ENCODE data around the gene ZSCAN4. TPM values are rescaled to one million over a fixed set of nuclear protein-coding genes. Genes with fewer than 3 reads are reported as not detected.

The ZSCAN4 gene
- total and polyA plus RNA-seq, 10 donors, result 0.29 to 0.58 (median 0.47) TPM; not detected in 7

- Histone ChIP-seq H3K4me1 (peaks cover under 1 to 10% (median 4%) of the 10 kb centered on the region in 6 donors), H3K9me3 (peaks cover 32 to 100% (median 100%) of the 10 kb centered on the region in 8 donors), H3K4me3 (no peak overlapping the region), H3K36me3 (peaks cover 12 to 78% (median 55%) of the 10 kb centered on the region in 6 donors), H3K27ac (no peak overlapping the region), H3K27me3 (replicated peaks in 1 of 7) (no peaks in the 10 kb centered on the region)
- TF ChIP-seq POLR2AphosphoS5 (IDR thresholded peaks at IDR 0.05) (no peak), CTCF (IDR thresholded peaks at IDR 0.05 in 8 of 11, conservative IDR thresholded peaks at IDR 0.05 in 3 of 11) (no peak), POLR2A (IDR thresholded peaks at IDR 0.05) (no peak)
- 95 to 97% (median 96%) methylated on average over 6 of the region's 6 CpGs for WGBS, 5 donors
- intact Hi-C loops (cut with DNase I; ENCODE audit: low total_unique reads), result no loop called here
- DNase-seq, result no peak
Observed at GRCh38 chr19:57688011-57688763, 19.5 kb downstream of the ZSCAN4 start.

DNA sequence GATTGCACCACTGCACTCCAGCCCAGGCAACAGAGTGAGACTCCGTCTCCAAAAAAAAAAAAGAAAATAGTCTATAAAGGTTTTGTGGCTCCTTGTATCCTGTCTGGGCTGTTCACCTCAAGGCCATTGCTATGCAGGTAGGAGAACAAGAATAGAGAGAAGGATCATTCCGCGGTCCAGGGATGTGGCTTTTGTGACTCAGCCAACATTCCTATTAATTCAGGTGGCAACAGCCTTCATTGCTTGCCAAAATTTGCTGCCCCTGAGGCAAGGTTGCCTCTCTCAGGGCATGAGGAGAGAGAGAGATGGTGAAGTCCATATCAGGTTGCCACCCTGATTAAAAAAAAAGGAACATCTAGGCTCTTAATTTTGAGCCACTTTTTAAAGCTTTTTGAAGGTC lies 21.0 kb downstream of the ZSCAN4 start:
- Histone ChIP-seq H3K4me3 (no peak overlapping the region), H3K36me3 (peaks cover 12 to 62% (median 43%) of the 10 kb centered on the region in 6 donors), H3K9me3 (peaks cover 32 to 100% (median 100%) of the 10 kb centered on the region in 8 donors), H3K27me3 (replicated peaks in 1 of 7) (no peaks in the 10 kb centered on the region), H3K27ac (no peak overlapping the region), H3K4me1 (no peaks in the 10 kb centered on the region)
- intact Hi-C loops (cut with DNase I; ENCODE audit: low total_unique reads), result no loop called here
- no peak for DNase-seq
- TF ChIP-seq POLR2AphosphoS5 (IDR thresholded peaks at IDR 0.05) (no peak), POLR2A (IDR thresholded peaks at IDR 0.05) (no peak), CTCF (IDR thresholded peaks at IDR 0.05 in 8 of 11, conservative IDR thresholded peaks at IDR 0.05 in 3 of 11) (no peak)
- 91 to 100% (median 96%) methylated on average over 3 of the region's 3 CpGs for WGBS, 5 donors

- DNase-seq, result no peak
- Histone ChIP-seq H3K36me3 (peaks cover 7 to 96% (median 63%) of the 10 kb centered on the region in 6 donors), H3K4me1 (peaks cover 0 to 29% (median 10%) of the 10 kb centered on the region in 6 donors), H3K9me3 (peaks cover 4 to 100% (median 97%) of the 10 kb centered on the region in 8 donors), H3K27me3 (replicated peaks in 1 of 7) (no peaks in the 10 kb centered on the region), H3K4me3 (no peak overlapping the region), H3K27ac (no peak overlapping the region)
- TF ChIP-seq POLR2AphosphoS5 (IDR thresholded peaks at IDR 0.05) (no peak), CTCF (IDR thresholded peaks at IDR 0.05 in 8 of 11, conservative IDR thresholded peaks at IDR 0.05 in 3 of 11) (no peak), POLR2A (IDR thresholded peaks at IDR 0.05) (no peak)
- WGBS, 5 donors, result 94 to 98% (median 95%) methylated on average over 6 of the region's 6 CpGs
- intact Hi-C loops (cut with DNase I; ENCODE audit: low total_unique reads), result no loop called here
Observed at GRCh38 chr19:57701625-57702024, 32.9 kb downstream of the ZSCAN4 start.

GRCh38 chr19:57706346-57706745 lies 37.6 kb downstream of the ZSCAN4 start:
- H3K4me3 ChIP-seq, result peak overlapping the region in 1 of 8 donors; percentile 5
- no peak overlapping the region for H3K27ac ChIP-seq
- no peak for DNase-seq
- H3K36me3 ChIP-seq, result peaks cover 7 to 58% (median 35%) of the 10 kb centered on the region in 6 donors
- peaks cover 0 to 9% (median 0%) of the 10 kb centered on the region in 7 donors for H3K27me3 ChIP-seq (replicated peaks in 1 of 7)
- intact Hi-C loops (cut with DNase I; ENCODE audit: low total_unique reads), result no loop called here
- H3K4me1 ChIP-seq, result peaks cover 0 to 46% (median 26%) of the 10 kb centered on the region in 6 donors
- no peak for TF ChIP-seq CTCF (IDR thresholded peaks at IDR 0.05 in 8 of 11, conservative IDR thresholded peaks at IDR 0.05 in 3 of 11)
- TF ChIP-seq POLR2A (IDR thresholded peaks at IDR 0.05), result no peak
- no peak for TF ChIP-seq POLR2AphosphoS5 (IDR thresholded peaks at IDR 0.05)
- 94 to 100% (median 100%) methylated on average over 1 of the region's 1 CpG for WGBS, 5 donors
- H3K9me3 ChIP-seq, result peaks cover 4 to 100% (median 91%) of the 10 kb centered on the region in 8 donors

Measured in spleen (tissue), 11 donors.